GM23338 (cell line): Measurements from ENCODE around the gene CDIPT. TPM values are rescaled to one million over a fixed set of nuclear protein-coding genes. Genes with fewer than 3 reads are reported as not detected.

Experiments used
- ATAC-seq: fragments of 200-7000 bp; cut with Tn5 transposase; 3 replicates; pipeline ENCODE4 v1.9.1; 2020
- DNase-seq: peaks from one replicate; pipeline ENCODE4 v3.0.0-alpha.2; 2015; ENCODE audit warnings: low spot score
- H2AFZ ChIP-seq: fragments of 200-600 bp; sonication (generic); 2 replicates; pipeline ENCODE4 v1.8.0; 2016; ENCODE audit warnings: antibody characterized with exemption, mild to moderate bottlenecking, moderate library complexity
- H3F3A ChIP-seq: fragments of 200-600 bp; sonication (generic); replicated peaks from 2 replicates; pipeline ENCODE4 v1.8.0; 2017; ENCODE audit warnings: antibody characterized with exemption, mixed run types, low read depth
- H3K27ac ChIP-seq: fragments of 200-600 bp; sonication (generic); 2 replicates; pipeline ENCODE4 v1.6.1; 2016; ENCODE audit warnings: low read depth
- H3K27me3 ChIP-seq: fragments of 200-600 bp; sonication (generic); 2 replicates; pipeline ENCODE4 v1.8.0; 2016; ENCODE audit warnings: mild to moderate bottlenecking, mixed run types, moderate library complexity; ENCODE audit not compliant: insufficient read depth
- H3K36me3 ChIP-seq: fragments of 200-600 bp; sonication (generic); 2 replicates; pipeline ENCODE4 v1.8.0; 2016; ENCODE audit warnings: mild to moderate bottlenecking; ENCODE audit not compliant: insufficient read depth
- H3K4me1 ChIP-seq: fragments of 200-600 bp; sonication (generic); 2 replicates; pipeline ENCODE4 v1.8.0; 2016; ENCODE audit warnings: mild to moderate bottlenecking, moderate library complexity; ENCODE audit not compliant: insufficient read depth
- H3K4me2 ChIP-seq: fragments of 200-600 bp; sonication (generic); 2 replicates; pipeline ENCODE4 v1.7.1; 2017; ENCODE audit warnings: mixed run types
- H3K4me3 ChIP-seq: fragments of 200-600 bp; sonication (generic); 2 replicates; pipeline ENCODE4 v1.6.1; 2016; ENCODE audit warnings: mixed run types
- H3K79me2 ChIP-seq: fragments of 200-600 bp; sonication (generic); replicated peaks from 2 replicates; pipeline ENCODE4 v1.8.0; 2017; ENCODE audit warnings: mild to moderate bottlenecking; ENCODE audit not compliant: insufficient read depth
- H3K9me2 ChIP-seq: fragments of 200-600 bp; sonication (generic); 2 replicates; pipeline ENCODE4 v1.8.0; 2017; ENCODE audit not compliant: insufficient read depth
- H4K20me1 ChIP-seq: fragments of 200-600 bp; sonication (generic); replicated peaks from 2 replicates; pipeline ENCODE4 v1.8.0; 2017; ENCODE audit warnings: mild to moderate bottlenecking; ENCODE audit not compliant: insufficient read depth
- H3K27ac Mint-ChIP-seq: 2 replicates; pipeline ENCODE4 v1.8.0; 2020; ENCODE audit warnings: inconsistent platforms, mild to moderate bottlenecking, moderate library complexity, mixed read lengths
- H3K27me3 Mint-ChIP-seq: 3 replicates; pipeline ENCODE4 v1.8.0; 2022; ENCODE audit warnings: low read depth, mild to moderate bottlenecking, moderate library complexity, mixed read lengths, inconsistent platforms; ENCODE audit not compliant: insufficient read depth, poor library complexity
- H3K36me3 Mint-ChIP-seq: 3 replicates; pipeline ENCODE4 v1.8.0; 2021; ENCODE audit warnings: low read depth, mild to moderate bottlenecking, inconsistent platforms, moderate library complexity, mixed read lengths
- H3K4me1 Mint-ChIP-seq: 3 replicates; pipeline ENCODE4 v1.8.0; 2020; ENCODE audit warnings: mild to moderate bottlenecking, inconsistent platforms, mixed read lengths
- H3K4me3 Mint-ChIP-seq: 3 replicates; pipeline ENCODE4 v1.8.0; 2021; ENCODE audit warnings: moderate library complexity, mild to moderate bottlenecking, inconsistent platforms, mixed read lengths
- H3K9me3 Mint-ChIP-seq: 3 replicates; pipeline ENCODE4 v1.8.0; 2020; ENCODE audit warnings: moderate library complexity, mild to moderate bottlenecking, inconsistent platforms, mixed read lengths
- CREB1 ChIP-seq: fragments of 250-450 bp; sonication (Bioruptor Pico); IDR thresholded peaks from 2 replicates; pipeline ENCODE4 v1.5.0; 2020; ENCODE audit warnings: low read depth, mild to moderate bottlenecking, moderate library complexity
- ETS1 ChIP-seq: IDR thresholded peaks from 2 replicates; pipeline ENCODE4 v1.6.1; 2016; ENCODE audit warnings: antibody characterized with exemption
- EZH2phosphoT487 ChIP-seq: fragments of 200-600 bp; sonication (generic); IDR thresholded peaks from one replicate; pipeline ENCODE4 v1.8.1; 2018; ENCODE audit warnings: antibody characterized with exemption; ENCODE audit not compliant: unreplicated experiment
- JUNB ChIP-seq: IDR thresholded peaks from one replicate; pipeline ENCODE4 v1.6.1; 2016; ENCODE audit warnings: antibody characterized with exemption; ENCODE audit not compliant: unreplicated experiment
- NANOG ChIP-seq: IDR thresholded peaks from 2 replicates; pipeline ENCODE4 v1.6.1; 2016; ENCODE audit warnings: antibody characterized with exemption, borderline replicate concordance
- POLR2AphosphoS5 ChIP-seq: IDR thresholded peaks from 2 replicates; pipeline ENCODE4 v1.6.1; 2016; ENCODE audit warnings: antibody characterized with exemption, low read depth
- REST ChIP-seq: IDR thresholded peaks from one replicate; pipeline ENCODE4 v1.6.1; 2018; ENCODE audit warnings: antibody characterized with exemption; ENCODE audit not compliant: unreplicated experiment
- STAT1 ChIP-seq: IDR thresholded peaks from one replicate; pipeline ENCODE4 v1.6.1; 2016; ENCODE audit warnings: antibody characterized with exemption; ENCODE audit not compliant: unreplicated experiment
- ZNF114 ChIP-seq: fragments of 250-450 bp; sonication (Bioruptor Pico); IDR thresholded peaks from 2 replicates; pipeline ENCODE4 v1.5.0; 2020; ENCODE audit warnings: mild to moderate bottlenecking, moderate library complexity
- ZNF331 ChIP-seq: fragments of 250-450 bp; sonication (Bioruptor Pico); IDR thresholded peaks from 2 replicates; pipeline ENCODE4 v1.5.0; 2020; ENCODE audit warnings: low read depth, mild to moderate bottlenecking, moderate library complexity
- polyA plus RNA-seq: library from polyadenylated mRNA; unstranded; fragments of >200 nt; fragmentation: Nextera tagmentation; extraction: Ambion mirVana; gene quantifications from 2 replicates; pipeline ENCODE4 v1.2.1, GENCODE V29; 2016
- total RNA-seq: library from RNA; depleted of rRNA; stranded (reverse); fragments of >200 nt; shearing (Covaris generic); gene quantifications from 2 replicates; pipeline ENCODE4 v1.2.3, GENCODE V29; 2014

The CDIPT gene
- total and polyA plus RNA-seq, 2 experiments from 2014 or later: 36.2 to 78.1 TPM

GRCh38 chr16:29830774-29831173, 32.3 kb downstream of the CDIPT start (continued):
- no peak for TF ChIP-seq REST
- no peak for TF ChIP-seq ZNF331
- TF ChIP-seq POLR2AphosphoS5: no peak

- Histone ChIP-seq H3K4me3 (no peak overlapping the region), H3K79me2 (no peaks in the 10 kb centered on the region), H3F3A (no peaks in the 10 kb centered on the region; the same call in 1 of the 2 replicates), H3K27me3 (no peaks in the 10 kb centered on the region), H3K4me1 (no peaks in the 10 kb centered on the region; the same call in 1 of the 2 replicates), H2AFZ (no peak overlapping the region), H3K36me3 (no peaks in the 10 kb centered on the region), H3K9me2 (no peaks in the 10 kb centered on the region), H3K27ac (no peak overlapping the region), H4K20me1 (peaks cover 3% of the 10 kb centered on the region; the same call in 1 of the 2 replicates), H3K4me2 (no peak overlapping the region)
- Mint-ChIP-seq H3K36me3 (no peaks in the 10 kb centered on the region), H3K4me1 (peaks cover 16% of the 10 kb centered on the region), H3K9me3 (no peaks in the 10 kb centered on the region; the same call in 2 of the 3 replicates), H3K27me3 (peaks cover 11% of the 10 kb centered on the region), H3K27ac (no peak overlapping the region), H3K4me3 (no peak overlapping the region)
- TF ChIP-seq EZH2phosphoT487 (no peak), ETS1 (no peak), JUNB (no peak), ZNF114 (CRISPR knock-in tag) (no peak)
- ATAC-seq (no peak), DNase-seq (no peak)
Measured at GRCh38 chr16:29826342-29826695, 36.7 kb downstream of the CDIPT start.

GRCh38 chr16:29825145-29826044, 37.6 kb downstream of the CDIPT start:
- DNase-seq: no peak
- peak; percentile 46 for ATAC-seq
- Mint-ChIP-seq H3K27ac (peak overlapping the region; percentile 93), H3K4me1 (peaks cover 20% of the 10 kb centered on the region), H3K27me3 (peaks cover 11% of the 10 kb centered on the region), H3K36me3 (peaks cover 5% of the 10 kb centered on the region), H3K9me3 (no peaks in the 10 kb centered on the region; the same call in 2 of the 3 replicates), H3K4me3 (no peak overlapping the region; the same call in 2 of the 3 replicates)
- peaks cover 3% of the 10 kb centered on the region; the same call in 1 of the 2 replicates for H4K20me1 ChIP-seq
- H3K27ac ChIP-seq: 0 out of 2 replicates have a peak overlapping the region, but pooled peaks have one; percentile 32
- H3K4me2 ChIP-seq: no peak overlapping the region
- no peaks in the 10 kb centered on the region for H3K79me2 ChIP-seq
- no peaks in the 10 kb centered on the region; the same call in 1 of the 2 replicates for H3K4me1 ChIP-seq
- no peaks in the 10 kb centered on the region for H3K27me3 ChIP-seq
- TF ChIP-seq CREB1: no peak
- TF ChIP-seq NANOG: no peak
- no peak for TF ChIP-seq STAT1
- TF ChIP-seq POLR2AphosphoS5: no peak
- no peaks in the 10 kb centered on the region for H3K36me3 ChIP-seq
- H3F3A ChIP-seq: no peaks in the 10 kb centered on the region; the same call in none of the 2 replicates
- no peaks in the 10 kb centered on the region for H3K9me2 ChIP-seq
- H3K4me3 ChIP-seq: no peak overlapping the region
- no peak overlapping the region for H2AFZ ChIP-seq
